Skin epidermis (tissue), 12 donors: ENCODE measurements around the gene GARIN6.
"Not testable (repeated sequence)": the region's sequence is repeated elsewhere in the genome, so short reads cannot be mapped to it uniquely, and the experiment has no call there.

Source experiments
- H3K27ac ChIP-seq, 21 experiments: fragments of 200-600 bp; sonication (generic) in 11 of 21; one replicate each; pipeline ENCODE4 v1.5.0; 2020; ENCODE audit warnings: mild to moderate bottlenecking in 3 of 21, inconsistent platforms in 2 of 21, moderate library complexity in 2 of 21
- H3K4me3 ChIP-seq, 7 experiments: fragments of 200-600 bp; sonication (generic) in 2 of 7; one replicate each; pipeline ENCODE4 v1.5.0; 2020; ENCODE audit warnings: inconsistent platforms in 2 of 7, mild to moderate bottlenecking in 2 of 7, moderate library complexity in 1 of 7

Gene GARIN6

DNA sequence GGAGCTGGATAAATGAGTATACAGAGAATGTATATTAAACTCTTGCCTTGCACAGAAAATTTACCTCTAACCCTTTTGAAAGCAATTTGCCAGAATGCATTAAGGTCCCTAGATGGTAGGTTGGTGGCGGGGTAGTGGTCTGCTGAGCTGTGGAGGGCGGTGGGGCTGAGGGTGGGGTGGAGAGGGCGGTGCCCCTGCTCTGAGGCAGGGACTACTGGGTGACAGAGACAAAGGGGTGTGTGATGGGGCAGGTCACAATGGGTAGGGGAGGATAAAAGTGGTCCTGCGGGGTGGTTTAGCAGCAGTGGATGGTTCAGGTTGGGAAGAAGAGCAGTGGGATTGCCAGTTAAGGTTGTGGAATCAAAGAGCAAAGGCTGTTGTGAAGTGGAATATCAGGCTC is at the start of gene GARIN6:
TSS of gene GARIN6 (plus strand) at position 301 of the 400 bp plus-strand sequence. CDS start 422 bp downstream, outside the sequence.
- no peak within 1 kb of the TSS for H3K27ac ChIP-seq
- H3K4me3 ChIP-seq: no peak within 1 kb of the TSS

DNA sequence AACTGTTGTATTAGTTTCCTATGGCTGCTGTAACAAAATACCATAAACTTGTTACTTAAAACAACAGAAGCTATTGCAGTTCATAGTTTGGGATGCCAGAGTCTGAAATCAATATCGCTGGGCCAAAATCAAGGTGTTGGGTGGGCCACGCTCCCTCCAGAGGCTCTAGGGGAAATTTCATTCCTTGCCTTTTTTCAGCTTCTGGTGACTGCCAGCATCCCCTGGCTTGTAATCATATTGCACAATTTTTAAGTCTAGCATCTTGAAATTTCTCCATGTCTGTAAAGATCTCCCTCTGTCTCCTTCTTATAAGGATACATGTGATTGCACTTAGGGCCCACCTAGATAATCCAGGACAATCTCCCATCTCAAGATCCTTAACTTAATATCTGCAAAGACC is 48.8 kb upstream of the GARIN6 start:
- Histone ChIP-seq H3K27ac (no peak overlapping the region), H3K4me3 (no peak overlapping the region)

DNA sequence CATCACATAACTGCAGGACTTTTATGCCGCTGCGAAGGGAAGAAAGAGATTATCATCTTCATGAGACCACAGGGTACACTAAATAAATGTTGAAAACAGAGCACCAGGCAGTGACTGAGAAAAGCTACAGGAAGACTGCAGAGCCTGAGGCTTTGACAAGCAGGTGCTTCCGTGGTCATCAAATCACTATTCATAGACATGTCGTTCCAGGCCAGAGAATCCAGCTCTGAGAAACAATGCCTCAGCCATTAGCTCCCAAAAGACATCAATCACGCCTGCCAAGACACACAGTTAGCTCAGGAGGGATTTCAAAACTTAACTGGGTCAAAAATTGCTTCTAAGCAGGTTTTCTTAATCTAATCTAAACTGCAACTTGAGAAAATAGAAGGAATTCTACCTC is 47.2 kb upstream of the GARIN6 start:
- Histone ChIP-seq H3K27ac (no peak overlapping the region), H3K4me3 (no peak overlapping the region)

DNA sequence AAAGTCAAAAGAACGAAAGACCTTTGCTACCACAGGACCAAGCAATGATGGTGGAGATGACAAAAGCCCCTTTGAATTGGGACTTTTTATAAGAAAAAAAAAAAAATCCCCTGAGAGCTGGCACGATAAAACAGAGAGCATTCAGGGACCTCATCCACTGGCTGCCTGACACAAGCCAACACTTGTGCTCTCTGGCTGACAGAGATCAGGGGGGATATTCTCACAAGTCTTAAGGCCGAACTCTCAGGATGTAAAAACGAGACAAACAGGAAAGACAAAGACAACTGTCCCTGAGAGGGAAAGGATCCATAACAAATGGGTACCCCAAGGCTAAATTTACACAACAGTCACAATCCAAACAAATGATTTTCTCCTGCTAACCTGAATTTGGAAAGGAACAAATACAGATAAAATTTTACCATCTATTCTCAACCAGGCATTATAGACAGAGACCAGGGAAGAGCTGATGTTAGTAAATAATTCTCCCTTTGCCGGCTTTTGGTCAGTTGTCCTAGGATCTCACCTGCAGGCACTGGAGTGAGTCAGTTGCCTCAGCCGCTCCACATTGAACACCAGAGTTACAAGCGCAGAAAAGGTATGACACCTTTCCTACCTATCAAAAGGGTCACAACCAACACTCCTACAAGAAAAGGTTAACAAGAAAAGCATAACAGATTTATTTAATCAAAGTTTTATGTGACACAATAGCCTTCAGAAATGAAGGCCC is 37.9 kb upstream of the GARIN6 start:
- H3K27ac ChIP-seq: no peak overlapping the region
- no peak overlapping the region for H3K4me3 ChIP-seq

DNA sequence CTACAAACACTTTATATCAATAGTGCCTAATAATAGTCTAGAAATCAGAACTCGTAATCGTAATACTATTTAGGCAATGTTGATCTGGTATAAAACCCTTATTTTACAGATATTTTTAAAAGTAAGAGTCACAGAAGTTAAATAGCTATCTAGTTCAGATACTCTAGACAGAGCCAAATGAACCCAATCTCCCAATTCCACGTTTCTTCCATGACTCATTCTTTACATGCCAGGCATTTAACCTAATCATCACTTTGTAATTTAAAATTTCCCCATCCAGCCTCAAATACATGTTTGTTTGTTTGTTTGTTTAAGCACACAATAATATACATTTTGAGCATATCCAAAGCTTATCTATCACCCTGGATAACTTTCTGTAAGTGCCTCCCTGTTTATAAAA is 36.4 kb upstream of the GARIN6 start:
- H3K4me3 ChIP-seq: no peak overlapping the region

DNA sequence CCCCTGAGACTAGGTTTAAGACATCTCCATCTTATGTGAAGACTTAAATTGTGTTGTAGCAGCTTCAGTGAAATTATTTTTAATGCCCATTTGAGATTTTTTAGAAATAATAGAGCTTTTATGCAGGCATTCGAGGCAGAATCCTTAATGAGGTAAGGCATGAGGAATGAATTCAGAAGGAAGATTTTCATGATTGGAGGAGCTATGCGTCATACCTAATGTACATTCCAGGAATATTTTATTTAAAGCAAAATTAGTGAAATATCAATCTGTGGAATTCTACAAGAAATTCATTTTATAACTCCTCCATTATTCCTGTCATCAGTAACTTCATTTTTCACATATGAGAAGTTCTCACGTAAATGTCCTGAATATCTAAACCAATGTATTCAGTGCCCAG is 36.0 kb upstream of the GARIN6 start:
- no peak overlapping the region for H3K4me3 ChIP-seq
- no peak overlapping the region for H3K27ac ChIP-seq

More for the DNA sequence above, 36.4 kb upstream of the GARIN6 start:
- no peak overlapping the region for H3K27ac ChIP-seq

DNA sequence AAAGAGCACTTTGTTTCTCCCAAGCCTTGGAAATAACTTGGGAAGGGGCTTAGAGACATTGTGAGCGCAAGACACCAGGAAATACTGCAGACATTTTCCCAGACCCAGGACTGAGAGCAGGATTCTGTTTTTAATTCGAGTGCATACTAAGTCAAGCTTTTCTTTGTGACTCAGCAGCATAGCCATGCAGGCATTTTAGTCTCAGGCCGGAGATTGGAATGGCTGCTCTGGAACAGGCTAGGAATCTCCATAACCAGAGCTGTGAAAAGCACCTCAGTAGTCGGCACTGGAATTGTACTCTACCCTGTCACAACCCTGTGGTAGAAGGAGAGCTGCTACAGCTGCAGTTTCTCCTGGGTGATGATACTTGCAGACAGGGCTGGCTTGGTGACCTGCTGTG is 28.9 kb upstream of the GARIN6 start:
- Histone ChIP-seq H3K27ac (no peak overlapping the region), H3K4me3 (no peak overlapping the region)

DNA sequence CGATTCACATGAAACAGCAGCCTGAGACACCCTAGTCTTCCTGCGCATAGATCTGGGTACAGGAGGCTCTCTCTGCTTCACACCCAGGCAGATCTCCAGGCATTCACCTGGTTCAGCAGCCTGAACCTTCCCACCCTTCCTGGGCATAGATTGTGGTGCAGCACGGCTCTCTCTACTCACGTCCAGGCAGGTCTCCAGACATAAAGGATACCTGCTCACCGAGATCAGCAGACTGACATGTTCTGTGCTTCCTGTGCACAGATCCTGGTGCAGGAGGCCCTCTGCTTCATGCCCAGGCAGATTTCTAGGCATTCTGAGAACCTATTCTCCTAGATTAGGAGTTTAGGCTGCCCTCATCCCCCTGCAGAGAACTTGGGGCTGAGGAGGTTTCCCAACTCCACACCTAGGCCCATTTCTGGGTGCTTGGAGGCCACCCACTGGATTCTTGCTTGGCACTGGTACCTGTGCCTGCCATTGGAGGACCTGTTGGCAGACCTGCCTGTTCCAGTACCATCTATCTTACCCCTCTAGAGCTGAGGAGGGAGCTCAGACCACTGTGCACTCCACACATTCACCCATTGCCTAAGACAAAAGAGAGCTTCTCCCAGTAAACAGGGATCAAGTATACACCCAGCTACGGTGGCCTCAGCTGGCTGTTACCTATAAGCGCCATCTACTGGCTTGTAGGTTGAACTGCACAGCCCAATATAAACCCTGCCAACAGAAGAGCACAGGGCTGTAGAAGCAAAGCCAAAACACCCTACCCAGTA is 28.0 kb upstream of the GARIN6 start:
- no peak overlapping the region for H3K4me3 ChIP-seq
- H3K27ac ChIP-seq: no peak overlapping the region

DNA sequence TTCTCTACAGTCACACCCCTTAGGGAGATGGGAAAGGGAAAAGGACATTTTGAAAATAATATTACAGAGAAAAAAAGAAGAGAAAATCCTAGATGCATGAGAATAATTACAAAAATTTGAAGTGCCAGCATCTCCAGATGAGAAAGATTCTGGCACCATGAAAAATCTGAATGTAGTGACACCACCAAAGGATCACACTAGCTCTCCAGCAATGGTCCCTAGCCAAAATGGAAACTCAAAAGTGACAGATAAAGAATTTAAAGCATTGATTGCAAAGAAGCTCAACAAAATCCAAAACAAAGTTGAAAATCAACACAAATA is 27.4 kb upstream of the GARIN6 start:
- Histone ChIP-seq H3K27ac (no peak overlapping the region), H3K4me3 (no peak overlapping the region)

DNA sequence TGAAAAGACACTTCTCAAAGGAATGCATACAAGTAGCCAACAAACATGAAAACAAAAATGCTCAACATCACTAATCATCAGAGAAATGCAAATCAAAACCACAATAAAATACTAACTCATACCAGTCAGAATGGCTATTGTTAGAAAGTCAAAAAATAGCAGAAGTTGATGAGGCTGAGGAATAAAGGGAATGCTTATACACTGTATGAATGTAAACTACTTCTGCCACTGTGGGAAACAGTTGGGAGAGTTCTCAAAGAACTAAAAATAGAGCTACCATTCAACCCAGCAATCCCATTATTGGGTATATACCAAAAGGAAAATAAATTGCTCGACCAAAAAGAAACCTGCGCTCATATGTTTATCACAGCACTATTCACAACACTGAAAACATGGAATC is 23.0 kb upstream of the GARIN6 start:
- not testable (repeated sequence) for H3K4me3 ChIP-seq, H3K27ac ChIP-seq

DNA sequence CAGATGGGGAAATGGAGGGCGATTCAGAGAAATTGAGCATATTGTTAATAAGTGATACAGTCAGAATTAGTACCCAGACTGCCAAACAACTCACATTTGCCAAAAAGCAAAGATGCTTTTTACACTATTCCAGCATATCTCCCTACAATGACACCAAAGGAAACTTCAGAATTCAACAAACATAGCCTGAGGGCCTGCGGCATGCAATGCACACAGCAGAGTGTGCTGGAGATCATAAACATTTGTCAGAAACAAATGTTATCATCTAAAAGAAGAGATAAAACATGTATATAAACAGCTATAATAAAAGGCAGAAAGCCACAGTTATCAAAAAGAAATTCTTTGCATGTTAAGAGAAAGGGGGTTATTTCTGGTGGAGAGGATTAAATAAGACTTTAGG is 20.1 kb upstream of the GARIN6 start:
- Histone ChIP-seq H3K27ac (no peak overlapping the region), H3K4me3 (no peak overlapping the region)

DNA sequence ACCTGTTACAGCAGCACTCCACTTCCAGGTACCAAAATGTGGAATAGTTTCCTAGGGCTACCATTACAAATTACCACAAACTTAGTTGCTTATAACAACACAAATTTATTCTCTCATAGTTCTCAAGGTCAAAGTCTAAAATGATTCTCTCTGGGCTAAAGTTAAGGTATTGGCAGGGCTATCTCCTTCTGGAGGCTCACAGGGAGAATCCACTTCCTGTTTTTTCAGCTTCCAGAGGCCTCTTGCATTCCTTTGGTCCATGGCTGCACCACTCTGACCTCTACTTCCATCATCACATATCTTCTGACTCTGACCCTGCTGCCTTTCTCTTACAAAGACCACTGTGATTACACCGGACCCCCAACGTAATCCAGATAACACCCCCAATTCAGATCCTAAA is 2.9 kb upstream of the GARIN6 start:
- no peak overlapping the region for H3K4me3 ChIP-seq
- H3K27ac ChIP-seq: no peak overlapping the region

DNA sequence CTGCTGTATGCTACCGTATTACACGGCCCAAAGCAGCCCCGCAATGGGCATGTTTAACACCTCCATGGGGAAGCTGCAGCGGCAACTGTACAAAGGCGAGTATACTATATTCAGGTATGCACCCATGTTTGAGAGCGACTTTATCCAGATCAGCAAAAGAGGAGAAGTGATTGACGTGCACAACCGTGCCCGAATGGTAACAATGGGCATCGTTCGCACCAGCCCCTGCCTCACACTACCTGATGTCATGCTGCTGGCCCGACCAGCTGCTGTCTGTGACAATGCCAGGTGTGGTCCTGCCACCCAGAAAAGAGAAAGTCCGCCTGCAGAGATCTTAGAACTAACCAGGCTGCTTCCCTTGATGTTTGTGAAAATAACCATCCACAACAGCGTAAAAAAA is 630 bp downstream of the GARIN6 start:
- H3K4me3 ChIP-seq: no peak overlapping the region
- H3K27ac ChIP-seq: no peak overlapping the region

DNA sequence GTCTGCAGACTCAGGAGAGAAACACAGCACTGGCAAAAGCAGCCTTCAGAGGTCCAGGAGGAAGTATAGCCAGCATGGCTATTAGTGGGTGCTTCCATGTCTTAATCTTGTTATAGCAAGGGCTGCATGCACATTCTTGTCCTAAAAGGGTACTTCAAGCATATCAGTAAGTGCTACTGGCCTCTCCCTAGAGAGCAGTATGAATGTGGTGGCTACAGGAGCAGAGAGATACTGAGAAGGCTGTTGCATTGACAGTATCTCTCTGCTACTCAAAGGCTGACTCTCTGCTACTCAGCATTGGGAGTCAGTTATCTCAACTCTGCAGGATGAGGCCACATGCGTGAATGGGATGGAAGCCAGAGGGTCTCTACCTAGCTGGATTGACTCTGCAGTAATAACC is 2.0 kb downstream of the GARIN6 start:
- Histone ChIP-seq H3K27ac (no peak overlapping the region), H3K4me3 (no peak overlapping the region)

DNA sequence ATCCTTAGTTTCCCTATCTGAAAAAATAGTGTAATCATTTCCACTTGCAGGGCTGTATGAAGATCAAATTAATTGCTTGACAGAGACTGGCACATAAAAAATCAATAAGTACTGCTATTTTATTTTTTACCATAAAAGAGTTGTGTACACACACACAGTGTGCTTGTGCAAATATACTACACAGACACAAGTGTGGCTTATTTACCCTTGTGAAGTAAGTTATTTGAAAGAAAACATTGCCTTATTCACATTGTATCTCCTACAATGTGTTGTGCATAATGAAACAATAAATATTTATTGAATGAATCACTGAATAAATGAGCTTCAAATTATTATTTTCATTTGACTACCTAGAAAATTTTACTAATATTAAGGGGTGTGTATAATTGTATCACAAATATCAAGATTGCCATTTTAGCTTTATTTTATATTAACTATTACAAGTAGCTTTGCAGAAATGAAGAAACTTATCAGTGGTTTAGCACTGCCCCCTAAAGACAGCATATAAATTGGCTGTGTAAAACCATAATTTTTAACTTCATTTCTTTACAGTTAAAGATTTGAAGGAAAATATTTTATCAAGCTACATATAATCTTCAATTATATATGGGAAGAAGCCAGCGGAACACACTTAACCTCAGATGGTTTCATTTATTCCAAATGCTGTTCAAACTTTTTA is 11.3 kb downstream of the GARIN6 start:
- H3K27ac ChIP-seq: no peak overlapping the region
- H3K4me3 ChIP-seq: no peak overlapping the region

DNA sequence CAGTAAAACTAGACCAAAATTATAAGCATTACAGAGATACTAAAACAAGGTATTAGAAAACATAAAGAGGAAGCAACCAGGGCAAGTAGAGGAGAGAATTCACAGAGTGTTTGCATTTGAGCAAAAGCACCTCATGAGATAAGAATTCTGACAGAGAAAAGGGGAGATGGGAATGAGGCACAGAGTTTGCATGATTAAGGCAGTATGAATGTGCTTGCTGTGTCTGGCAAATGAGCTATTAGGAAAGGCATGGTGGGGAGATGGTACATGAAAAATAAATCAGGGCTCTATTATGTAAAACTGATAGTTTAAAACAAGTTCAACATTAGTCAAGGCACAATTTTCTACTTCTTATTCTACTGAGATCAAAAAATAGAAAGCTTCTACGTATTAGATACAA is 23.1 kb downstream of the GARIN6 start:
- H3K4me3 ChIP-seq: no peak overlapping the region
- no peak overlapping the region for H3K27ac ChIP-seq

DNA sequence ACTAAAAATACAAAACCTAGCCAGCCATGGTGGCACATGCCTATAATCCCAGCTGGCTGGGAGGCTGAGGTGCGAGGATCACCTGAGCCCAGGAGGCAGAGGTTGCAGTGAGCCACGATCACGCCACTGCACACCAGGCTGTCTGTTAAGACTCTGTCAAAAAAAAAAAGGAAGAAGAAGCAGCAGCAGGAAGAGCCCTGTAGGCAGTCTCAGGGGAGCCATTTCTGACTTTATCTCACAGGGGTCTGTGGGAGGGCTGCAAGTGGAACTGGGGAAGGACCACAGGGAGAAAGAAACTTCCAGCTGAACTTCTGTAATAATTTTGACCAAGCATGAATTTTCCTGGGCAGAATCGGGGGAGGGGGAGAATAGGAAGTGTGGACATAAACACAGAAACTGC is 32.7 kb downstream of the GARIN6 start:
- Histone ChIP-seq H3K27ac (no peak overlapping the region), H3K4me3 (no peak overlapping the region)

DNA sequence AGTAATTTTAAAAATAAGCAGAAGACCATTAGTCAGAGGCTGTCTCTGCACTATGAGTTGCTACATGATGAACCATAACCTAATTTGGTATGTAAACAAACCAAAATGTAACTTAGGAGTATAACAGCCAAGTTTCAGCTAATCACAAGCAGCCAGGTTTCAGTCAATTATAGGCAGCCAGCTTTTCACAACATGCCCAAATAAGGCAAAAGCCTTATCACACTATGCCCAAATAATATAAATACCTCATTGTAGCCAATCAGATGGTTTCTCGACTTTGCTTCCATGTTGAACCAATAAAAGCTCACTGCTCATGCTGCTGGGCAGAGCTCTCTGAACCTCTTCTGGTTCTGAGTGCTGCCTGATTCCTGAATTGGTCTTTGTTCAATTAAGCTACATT is 38.6 kb downstream of the GARIN6 start:
- no peak overlapping the region for H3K4me3 ChIP-seq
- no peak overlapping the region for H3K27ac ChIP-seq

DNA sequence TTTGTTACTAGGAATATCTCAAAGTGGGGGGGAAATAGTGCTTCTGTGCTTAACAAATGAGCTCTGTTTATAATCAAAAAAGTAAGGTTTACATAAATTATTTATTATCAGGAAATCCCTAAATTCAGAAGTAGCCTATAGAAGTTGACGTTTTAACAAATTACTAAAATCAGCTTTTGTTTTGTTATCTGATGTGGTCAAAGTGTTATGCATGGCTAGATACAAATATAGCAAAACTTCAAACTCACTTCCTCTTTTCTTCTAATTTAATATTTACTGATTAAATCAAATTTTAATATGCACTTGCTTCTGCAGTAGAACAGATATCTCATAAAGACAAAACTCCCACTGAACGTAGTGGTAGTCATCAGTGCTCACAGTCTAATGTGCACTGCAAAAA is 47.5 kb downstream of the GARIN6 start:
- Histone ChIP-seq H3K27ac (no peak overlapping the region), H3K4me3 (no peak overlapping the region)
